CD14-positive monocyte (primary cell): ENCODE measurements around the gene SPATA33. TPM values are rescaled to one million over a fixed set of nuclear protein-coding genes. Genes with fewer than 3 reads are reported as not detected.
A peak's percentile ranks its signal among the peaks of the same experiment; 100 is the strongest.

ENCODE experiments used
- DNase-seq, 3 donors: peaks; one replicate each; pipeline ENCODE4 v3.0.0-alpha.2; 2011 to 2022
- H2AFZ ChIP-seq: 2 replicates; pipeline ENCODE4 v1.6.0; 2012; ENCODE audit warnings: mild to moderate bottlenecking, low read depth, low read length, inconsistent platforms; ENCODE audit not compliant: insufficient read depth, poor library complexity, severe bottlenecking
- H3K27ac ChIP-seq, 2 donors: 1 replicate in 1 of 2; 2 replicates in 1 of 2; pipeline ENCODE4 v1.5.1; 2012 to 2013; ENCODE audit warnings: low read length in 2 of 2, control low read depth in 1 of 2, inconsistent platforms in 1 of 2, low read depth in 1 of 2, mild to moderate bottlenecking in 1 of 2
- H3K27me3 ChIP-seq, 2 donors: one replicate each; pipeline versions ENCODE4 v1.6.0 to v1.6.1; 2011 to 2013; ENCODE audit warnings: low read length in 2 of 2; ENCODE audit not compliant: control insufficient read depth in 2 of 2, insufficient read depth in 2 of 2
- H3K36me3 ChIP-seq, 2 donors: replicated peaks in 1 of 2; 1 replicate in 1 of 2; 2 replicates in 1 of 2; pipeline versions ENCODE4 v1.5.1 to v1.6.1; 2012 to 2013; ENCODE audit warnings: low read length in 2 of 2, control low read depth in 1 of 2, inconsistent platforms in 1 of 2, mild to moderate bottlenecking in 1 of 2; ENCODE audit not compliant: insufficient read depth in 2 of 2, control insufficient read depth in 1 of 2
- H3K4me1 ChIP-seq, 2 donors: 1 replicate in 1 of 2; 2 replicates in 1 of 2; pipeline versions ENCODE4 v1.5.1 to v1.6.1; 2012 to 2013; ENCODE audit warnings: low read length in 2 of 2, control low read depth in 1 of 2, inconsistent platforms in 1 of 2, mild to moderate bottlenecking in 1 of 2, moderate library complexity in 1 of 2; ENCODE audit not compliant: insufficient read depth in 2 of 2, control insufficient read depth in 1 of 2
- H3K4me2 ChIP-seq: replicated peaks from 2 replicates; pipeline ENCODE3; 2012; ENCODE audit warnings: low read length, moderate library complexity, mild to moderate bottlenecking; ENCODE audit not compliant: poor library complexity, severe bottlenecking; ENCODE audit errors: extremely low read depth
- H3K4me3 ChIP-seq, 3 experiments: fragments of 200-600 bp in 1 of 3; sonication (generic) in 1 of 3; replicated peaks in 1 of 3; 1 replicate in 2 of 3; 2 replicates in 1 of 3; pipeline ENCODE4 v1.5.1; 2011 to 2013; ENCODE audit warnings: low read length in 3 of 3, mild to moderate bottlenecking in 3 of 3, control low read depth in 2 of 3, low read depth in 2 of 3, inconsistent platforms in 1 of 3, moderate library complexity in 1 of 3
- H3K79me2 ChIP-seq: 2 replicates; pipeline ENCODE4 v1.6.0; 2012; ENCODE audit warnings: mild to moderate bottlenecking, control low read depth, inconsistent platforms, low read length, moderate library complexity; ENCODE audit not compliant: insufficient read depth
- H3K9ac ChIP-seq: 2 replicates; pipeline ENCODE4 v1.6.0; 2017; ENCODE audit warnings: low read length, mild to moderate bottlenecking; ENCODE audit not compliant: insufficient read depth, poor library complexity, severe bottlenecking
- H3K9me3 ChIP-seq, 2 donors: replicated peaks in 1 of 2; 1 replicate in 1 of 2; 2 replicates in 1 of 2; pipeline versions ENCODE4 v1.5.1 to v1.6.1; 2012 to 2013; ENCODE audit warnings: low read length in 2 of 2, control low read depth in 1 of 2; ENCODE audit not compliant: control insufficient read depth in 1 of 2, insufficient read depth in 1 of 2
- H4K20me1 ChIP-seq: 2 replicates; pipeline ENCODE4 v1.6.0; 2012; ENCODE audit warnings: mild to moderate bottlenecking, low read length, control low read depth, moderate library complexity; ENCODE audit not compliant: insufficient read depth
- H3K27ac Mint-ChIP-seq, 7 donors: one replicate each; pipeline ENCODE4 v1.8.0; 2020; ENCODE audit warnings: mild to moderate bottlenecking in 7 of 7, mixed read lengths in 7 of 7, moderate library complexity in 6 of 7, inconsistent platforms in 2 of 7
- H3K27me3 Mint-ChIP-seq, 3 donors: one replicate each; pipeline ENCODE4 v1.8.0; 2021 to 2022; ENCODE audit warnings: low read depth in 3 of 3, mild to moderate bottlenecking in 3 of 3, mixed read lengths in 3 of 3, moderate library complexity in 3 of 3, inconsistent platforms in 1 of 3
- H3K36me3 Mint-ChIP-seq, 2 donors: one replicate each; pipeline ENCODE4 v1.8.0; 2020; ENCODE audit warnings: mixed read lengths in 2 of 2, inconsistent platforms in 1 of 2, mild to moderate bottlenecking in 1 of 2
- H3K4me1 Mint-ChIP-seq: one replicate; pipeline ENCODE4 v1.8.0; 2020; ENCODE audit warnings: mild to moderate bottlenecking, mixed read lengths
- H3K4me3 Mint-ChIP-seq, 2 donors: one replicate each; pipeline ENCODE4 v1.8.0; 2020; ENCODE audit warnings: mild to moderate bottlenecking in 2 of 2, mixed read lengths in 2 of 2, moderate library complexity in 1 of 2
- H3K9me3 Mint-ChIP-seq, 7 donors: one replicate each; pipeline ENCODE4 v1.8.0; 2020 to 2022; ENCODE audit warnings: mixed read lengths in 7 of 7, mild to moderate bottlenecking in 6 of 7, moderate library complexity in 6 of 7, inconsistent platforms in 2 of 7
- CTCF ChIP-seq: fragments of 200-600 bp; IDR thresholded peaks from one replicate; pipeline ENCODE4 v1.8.0; 2022; ENCODE audit warnings: antibody characterized with exemption, mild to moderate bottlenecking
- WGBS: methylation state at CpG from one replicate; pipeline ENCODE4 v1.1.5; 2013; ENCODE audit warnings: missing lambda C conversion rate; ENCODE audit not compliant: insufficient coverage; 5-methylcytosine and 5-hydroxymethylcytosine counted together
- intact Hi-C, 2 donors: fragments of 100-400 bp; cut with micrococcal nuclease; formaldehyde crosslinking; loops; one replicate each; pipeline versions ENCODE4 v1.15.0 to v1.15.1; 2023
- polyA plus RNA-seq, 3 donors: library from polyadenylated mRNA; depleted of rRNA in 1 of 3; unstranded in 2 of 3; stranded (reverse) in 1 of 3; fragments of 300-500 nt in 2 of 3; fragments of >200 nt in 1 of 3; fragmentation: Illumina TruSeq in 2 of 3; gene quantifications; 1 replicate in 2 of 3; 2 replicates in 1 of 3; pipeline ENCODE4 v1.2.3, GENCODE V29; 2012 to 2021

SPATA33 gene
- polyA plus RNA-seq, 3 donors = 1.4 to 3.5 (median 1.8) TPM

- TF ChIP-seq CTCF = peak; percentile 48
- peaks cover 0 to 5% of the 10 kb centered on the region in 2 donors for H3K4me1 ChIP-seq
- H3K27me3 Mint-ChIP-seq = peaks cover 0 to 7% (median 7%) of the 10 kb centered on the region in 3 donors
- H3K9ac ChIP-seq = no peak overlapping the region
- peaks cover 7% of the 10 kb centered on the region for H3K4me1 Mint-ChIP-seq
- H3K36me3 Mint-ChIP-seq = peaks cover 19 to 28% of the 10 kb centered on the region in 2 donors
- peaks cover 5% of the 10 kb centered on the region for H4K20me1 ChIP-seq
- H3K27me3 ChIP-seq = no peaks in the 10 kb centered on the region
- H3K4me3 Mint-ChIP-seq = peak overlapping the region in 1 of 2 donors; percentile 87
- no peaks in the 10 kb centered on the region for H3K79me2 ChIP-seq
- H3K36me3 ChIP-seq = peaks cover 24 to 25% of the 10 kb centered on the region in 2 donors
- no peak overlapping the region for H3K27ac Mint-ChIP-seq
- H3K4me2 ChIP-seq = no peak overlapping the region
- 44% methylated on average over 6 of the region's 14 CpGs for WGBS
- H3K9me3 ChIP-seq = no peaks in the 10 kb centered on the region
- H3K4me3 ChIP-seq = no peak overlapping the region
- no peak for DNase-seq
- H2AFZ ChIP-seq = peak overlapping the region; percentile 68
- intact Hi-C loops = loop anchor here (5.0 to 10.0 kb wide), 2 partner anchors 64 to 67 kb away; partner anchors contain the start of gene CPNE7 (in 2 of the 2)
- H3K9me3 Mint-ChIP-seq = no peaks in the 10 kb centered on the region
- no peak overlapping the region for H3K27ac ChIP-seq
These were observed 16.0 kb upstream of the SPATA33 start for GRCh38 chr16:89641458-89642119.

DNA sequence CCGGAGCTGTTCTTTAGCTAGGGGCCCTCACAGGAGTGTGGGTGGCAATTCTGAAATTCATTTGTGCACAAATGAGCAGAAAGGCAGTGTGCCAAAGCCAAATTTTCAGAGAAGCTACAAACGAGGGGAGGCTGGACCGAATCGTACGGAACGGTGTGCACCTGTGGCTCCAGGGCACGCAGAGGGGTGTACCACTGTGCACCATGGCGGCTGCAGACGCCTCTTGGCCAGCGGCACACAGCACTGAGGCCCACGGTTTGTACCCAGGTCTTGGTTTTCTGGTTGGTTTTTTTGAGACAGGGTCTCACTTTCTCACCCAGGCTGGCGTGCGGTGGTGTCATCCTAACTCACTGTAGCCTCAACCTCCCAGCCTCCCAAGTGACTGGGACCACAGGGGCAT lies 15.1 kb upstream of the SPATA33 start:
- H3K9me3 Mint-ChIP-seq = no peaks in the 10 kb centered on the region
- H3K27me3 ChIP-seq = no peaks in the 10 kb centered on the region
- 93% methylated on average over 10 of the region's 13 CpGs for WGBS
- no peak overlapping the region for H2AFZ ChIP-seq
- intact Hi-C loops = loop anchor here (5.0 to 10.0 kb wide), 2 partner anchors 65 to 68 kb away; partner anchors contain the start of gene CPNE7 (in 2 of the 2)
- no peak overlapping the region for H3K27ac ChIP-seq
- peaks cover 0 to 7% (median 7%) of the 10 kb centered on the region in 3 donors for H3K27me3 Mint-ChIP-seq
- H3K9ac ChIP-seq = no peak overlapping the region
- no peaks in the 10 kb centered on the region for H3K79me2 ChIP-seq
- H3K4me1 ChIP-seq = peaks cover 0 to 5% of the 10 kb centered on the region in 2 donors
- no peaks in the 10 kb centered on the region for H3K9me3 ChIP-seq
- H3K4me1 Mint-ChIP-seq = peaks cover 7% of the 10 kb centered on the region
- H3K4me3 Mint-ChIP-seq = no peak overlapping the region
- peaks cover 32 to 33% of the 10 kb centered on the region in 2 donors for H3K36me3 ChIP-seq
- TF ChIP-seq CTCF = no peak
- DNase-seq = no peak
- no peak overlapping the region for H3K4me2 ChIP-seq
- peaks cover 24 to 36% of the 10 kb centered on the region in 2 donors for H3K36me3 Mint-ChIP-seq
- H3K4me3 ChIP-seq = no peak overlapping the region
- H3K27ac Mint-ChIP-seq = no peak overlapping the region
- H4K20me1 ChIP-seq = peaks cover 10% of the 10 kb centered on the region
